Activated T-helper 9 cell treated with anti-CD3 and anti-CD28 coated beads, Interleukin-2, amount 50 U/mL, for 16 hours (primary cell): ENCODE data around the gene E2F3.
A peak's percentile ranks its signal among the peaks of the same experiment; 100 is the strongest.

ENCODE experiments used
- DNase-seq: peaks from one replicate; pipeline ENCODE4 v3.0.0-alpha.2; 2020; ENCODE audit warnings: low read depth

E2F3 gene

GRCh38 chr6:20533746-20534294 is 132.1 kb downstream of the E2F3 start:
- no peak for DNase-seq

- DNase-seq = peak; percentile 82
These were observed 132.9 kb downstream of the E2F3 start, which contains the start of gene CDKAL1 for GRCh38 chr6:20534295-20535262. Gene CDKAL1, plus strand, starts transcription at chr6:20534457. Its CDS starts 11,894 bp downstream, at chr6:20546351.

- no peak for DNase-seq
These were observed 136.5 kb downstream of the E2F3 start for GRCh38 chr6:20538131-20538662.

- DNase-seq = no peak
These were observed 137.2 kb downstream of the E2F3 start for GRCh38 chr6:20538907-20539306.

- no peak for DNase-seq
These were observed 137.7 kb downstream of the E2F3 start for GRCh38 chr6:20539387-20539786.

GRCh38 chr6:20540683-20541082 is 139.0 kb downstream of the E2F3 start:
- no peak for DNase-seq

GRCh38 chr6:20541382-20541781 is 139.7 kb downstream of the E2F3 start:
- no peak for DNase-seq

GRCh38 chr6:20542927-20543602 is 141.4 kb downstream of the E2F3 start:
- DNase-seq = no peak
